Measurements from ENCODE around the gene LRRC51. TPM values are rescaled to one million over a fixed set of nuclear protein-coding genes. Genes with fewer than 3 reads are reported as not detected.
"Not testable (repeated sequence)": the region's sequence is repeated elsewhere in the genome, so short reads cannot be mapped to it uniquely, and the experiment has no call there.

Gene LRRC51
- total RNA-seq, 1 experiment from 2014 or later, result 13.4 TPM

DNA sequence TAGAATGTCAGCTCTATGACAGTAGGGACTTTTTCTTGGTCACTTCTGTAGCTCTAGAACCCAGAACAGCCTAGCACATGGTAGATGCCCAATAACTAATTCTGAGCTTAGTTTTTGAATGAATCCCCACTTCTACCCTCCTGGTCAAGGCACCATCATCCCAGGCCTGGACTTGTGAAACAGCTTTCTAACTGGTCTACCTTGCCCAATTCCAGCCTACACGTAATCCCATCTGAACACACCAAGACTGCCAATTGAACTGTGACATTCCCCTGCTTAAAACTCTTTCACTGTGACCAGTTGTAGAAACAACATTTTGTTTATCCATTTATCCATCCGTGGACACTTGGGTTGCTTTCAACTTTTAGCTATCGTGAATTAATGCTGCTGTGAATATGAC, 48.7 kb downstream of the LRRC51 start:
- Histone ChIP-seq H3K9me3 (ENCODE audit: control insufficient read depth, insufficient read depth, low read depth, low read length) (0 out of 2 replicates have a peak, but pooled peaks cover 7% of the 10 kb centered on the region), H3K36me3 (ENCODE audit: control insufficient read depth, insufficient read depth, low read length) (no peaks in the 10 kb centered on the region), H3K4me3 (ENCODE audit: low read depth in 2 of 2, low read length in 2 of 2) (no peak overlapping the region), H3K27ac (ENCODE audit: low read length) (no peak overlapping the region), H3K27me3 (ENCODE audit: control insufficient read depth, insufficient read depth, low read length) (peaks cover 13% of the 10 kb centered on the region; the same call in 1 of the 2 replicates), H3K4me1 (ENCODE audit: control insufficient read depth, insufficient read depth, low read length) (no peaks in the 10 kb centered on the region)
- intact Hi-C loops (cut with micrococcal nuclease; ENCODE audit: unreplicated experiment), result no loop called here
- ChIA-PET CTCF (no interaction called here), POLR2A (no interaction called here)
- TF ChIP-seq, protein P1, sequence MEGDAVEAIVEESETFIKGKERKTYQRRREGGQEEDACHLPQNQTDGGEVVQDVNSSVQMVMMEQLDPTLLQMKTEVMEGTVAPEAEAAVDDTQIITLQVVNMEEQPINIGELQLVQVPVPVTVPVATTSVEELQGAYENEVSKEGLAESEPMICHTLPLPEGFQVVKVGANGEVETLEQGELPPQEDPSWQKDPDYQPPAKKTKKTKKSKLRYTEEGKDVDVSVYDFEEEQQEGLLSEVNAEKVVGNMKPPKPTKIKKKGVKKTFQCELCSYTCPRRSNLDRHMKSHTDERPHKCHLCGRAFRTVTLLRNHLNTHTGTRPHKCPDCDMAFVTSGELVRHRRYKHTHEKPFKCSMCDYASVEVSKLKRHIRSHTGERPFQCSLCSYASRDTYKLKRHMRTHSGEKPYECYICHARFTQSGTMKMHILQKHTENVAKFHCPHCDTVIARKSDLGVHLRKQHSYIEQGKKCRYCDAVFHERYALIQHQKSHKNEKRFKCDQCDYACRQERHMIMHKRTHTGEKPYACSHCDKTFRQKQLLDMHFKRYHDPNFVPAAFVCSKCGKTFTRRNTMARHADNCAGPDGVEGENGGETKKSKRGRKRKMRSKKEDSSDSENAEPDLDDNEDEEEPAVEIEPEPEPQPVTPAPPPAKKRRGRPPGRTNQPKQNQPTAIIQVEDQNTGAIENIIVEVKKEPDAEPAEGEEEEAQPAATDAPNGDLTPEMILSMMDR (IDR thresholded peaks at IDR 0.05), result no peak
- TF ChIP-seq SIN3A (IDR thresholded peaks at IDR 0.05; ENCODE audit: borderline replicate concordance, insufficient read depth, low read depth, low read length) (no peak), TCF7L2 (IDR thresholded peaks at IDR 0.05; ENCODE audit: low read depth, low read length) (no peak), POLR2AphosphoS5 (IDR thresholded peaks at IDR 0.05; ENCODE audit: low read depth, low read length) (no peak)
- TF ChIP-seq, protein P2, sequence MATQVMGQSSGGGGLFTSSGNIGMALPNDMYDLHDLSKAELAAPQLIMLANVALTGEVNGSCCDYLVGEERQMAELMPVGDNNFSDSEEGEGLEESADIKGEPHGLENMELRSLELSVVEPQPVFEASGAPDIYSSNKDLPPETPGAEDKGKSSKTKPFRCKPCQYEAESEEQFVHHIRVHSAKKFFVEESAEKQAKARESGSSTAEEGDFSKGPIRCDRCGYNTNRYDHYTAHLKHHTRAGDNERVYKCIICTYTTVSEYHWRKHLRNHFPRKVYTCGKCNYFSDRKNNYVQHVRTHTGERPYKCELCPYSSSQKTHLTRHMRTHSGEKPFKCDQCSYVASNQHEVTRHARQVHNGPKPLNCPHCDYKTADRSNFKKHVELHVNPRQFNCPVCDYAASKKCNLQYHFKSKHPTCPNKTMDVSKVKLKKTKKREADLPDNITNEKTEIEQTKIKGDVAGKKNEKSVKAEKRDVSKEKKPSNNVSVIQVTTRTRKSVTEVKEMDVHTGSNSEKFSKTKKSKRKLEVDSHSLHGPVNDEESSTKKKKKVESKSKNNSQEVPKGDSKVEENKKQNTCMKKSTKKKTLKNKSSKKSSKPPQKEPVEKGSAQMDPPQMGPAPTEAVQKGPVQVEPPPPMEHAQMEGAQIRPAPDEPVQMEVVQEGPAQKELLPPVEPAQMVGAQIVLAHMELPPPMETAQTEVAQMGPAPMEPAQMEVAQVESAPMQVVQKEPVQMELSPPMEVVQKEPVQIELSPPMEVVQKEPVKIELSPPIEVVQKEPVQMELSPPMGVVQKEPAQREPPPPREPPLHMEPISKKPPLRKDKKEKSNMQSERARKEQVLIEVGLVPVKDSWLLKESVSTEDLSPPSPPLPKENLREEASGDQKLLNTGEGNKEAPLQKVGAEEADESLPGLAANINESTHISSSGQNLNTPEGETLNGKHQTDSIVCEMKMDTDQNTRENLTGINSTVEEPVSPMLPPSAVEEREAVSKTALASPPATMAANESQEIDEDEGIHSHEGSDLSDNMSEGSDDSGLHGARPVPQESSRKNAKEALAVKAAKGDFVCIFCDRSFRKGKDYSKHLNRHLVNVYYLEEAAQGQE (IDR thresholded peaks at IDR 0.05; ENCODE audit: insufficient read depth in 1 of 2, low read depth in 2 of 2, low read length in 1 of 2), result no peak
- in situ Hi-C loops (cut with HindIII; ENCODE audit: low pct_unique_long_range_greater_than_20kb, low sequenced_read_pairs), result loop anchor here (10.0 kb wide), 1 partner anchor 525 kb away; no protein-coding TSS in a partner anchor
- no TSS peak for BruUV-seq (replicated peaks)
- ATAC-seq (no peak), DNase-seq (ENCODE audit: low read depth, low spot score) (no peak)

DNA sequence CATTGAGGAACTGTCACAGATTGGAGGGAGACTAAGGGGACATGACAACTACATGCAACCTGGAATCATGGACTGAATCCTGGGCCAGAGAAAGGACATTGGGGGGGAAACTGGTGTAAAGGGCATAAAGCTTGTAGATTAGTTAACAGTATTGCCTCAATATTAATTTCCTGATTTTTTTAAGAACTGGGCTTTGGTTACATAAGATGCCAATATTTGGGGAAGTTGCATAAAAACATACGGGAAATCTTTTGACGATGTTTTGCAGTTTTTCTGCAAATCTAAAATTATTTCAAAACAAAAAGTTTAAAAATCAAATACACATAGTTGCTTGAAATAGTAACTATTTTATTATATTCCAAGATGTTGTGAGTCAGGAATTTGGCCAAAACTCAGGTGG, 52.0 kb downstream of the LRRC51 start:
- intact Hi-C loops (cut with micrococcal nuclease; ENCODE audit: unreplicated experiment), result no loop called here
- BruUV-seq (replicated peaks), result no TSS peak
- in situ Hi-C loops (cut with HindIII; ENCODE audit: low pct_unique_long_range_greater_than_20kb, low sequenced_read_pairs), result no loop called here
- POLR2A ChIA-PET, result no interaction called here
- Histone ChIP-seq H3K27me3 (ENCODE audit: control insufficient read depth, insufficient read depth, low read length) (peaks cover 11% of the 10 kb centered on the region; the same call in 1 of the 2 replicates), H3K4me1 (ENCODE audit: control insufficient read depth, insufficient read depth, low read length) (no peaks in the 10 kb centered on the region), H3K4me3 (ENCODE audit: low read depth in 2 of 2, low read length in 2 of 2) (no peak overlapping the region), H3K36me3 (ENCODE audit: control insufficient read depth, insufficient read depth, low read length) (no peaks in the 10 kb centered on the region), H3K9me3 (ENCODE audit: control insufficient read depth, insufficient read depth, low read depth, low read length) (0 out of 2 replicates have a peak, but pooled peaks cover 4% of the 10 kb centered on the region), H3K27ac (ENCODE audit: low read length) (no peak overlapping the region)
- DNase-seq (ENCODE audit: low read depth, low spot score), result no peak
- ATAC-seq, result no peak
- TF ChIP-seq TCF7L2 (IDR thresholded peaks at IDR 0.05; ENCODE audit: low read depth, low read length), result no peak
- TF ChIP-seq, protein P2 (IDR thresholded peaks at IDR 0.05; ENCODE audit: insufficient read depth in 1 of 2, low read depth in 2 of 2, low read length in 1 of 2), result no peak
- no peak for TF ChIP-seq POLR2AphosphoS5 (IDR thresholded peaks at IDR 0.05; ENCODE audit: low read depth, low read length)
- TF ChIP-seq, protein P1 (IDR thresholded peaks at IDR 0.05), result no peak
- TF ChIP-seq SIN3A (IDR thresholded peaks at IDR 0.05; ENCODE audit: borderline replicate concordance, insufficient read depth, low read depth, low read length), result no peak
- CTCF ChIA-PET, result no interaction called here

DNA sequence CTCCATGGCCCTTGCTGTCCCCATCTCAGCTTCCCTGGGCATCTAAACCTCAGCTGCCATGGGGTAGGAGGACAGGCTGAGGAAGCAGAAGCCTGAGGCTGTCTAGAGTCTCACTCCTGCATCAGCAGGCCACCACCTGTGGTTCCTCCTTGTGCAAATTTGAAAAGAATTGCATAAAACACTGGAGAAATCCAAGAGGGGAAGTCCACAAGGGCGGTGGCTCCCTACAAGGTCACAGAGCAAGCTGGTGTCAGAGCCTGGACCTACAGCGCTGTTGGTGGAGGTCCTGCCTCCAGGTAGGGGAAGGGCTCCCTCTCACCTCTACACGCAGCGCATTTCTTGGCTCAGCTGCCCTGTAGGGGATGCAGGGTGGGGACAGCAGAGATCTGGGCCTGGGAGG, 54.8 kb downstream of the LRRC51 start, which contains the start of gene FOLR3:
Gene FOLR3, plus strand, starts transcription at position 253 of the 400 bp plus-strand sequence. CDS start 228 bp downstream, outside the sequence.
- in situ Hi-C loops (cut with HindIII; ENCODE audit: low pct_unique_long_range_greater_than_20kb, low sequenced_read_pairs); H3K4me3 ChIP-seq (ENCODE audit: low read depth in 2 of 2, low read length in 2 of 2); H3K9me3 ChIP-seq (ENCODE audit: control insufficient read depth, insufficient read depth, low read depth, low read length); CTCF ChIA-PET; H3K27me3 ChIP-seq (ENCODE audit: control insufficient read depth, insufficient read depth, low read length); H3K36me3 ChIP-seq (ENCODE audit: control insufficient read depth, insufficient read depth, low read length); H3K4me1 ChIP-seq (ENCODE audit: control insufficient read depth, insufficient read depth, low read length); DNase-seq (ENCODE audit: low read depth, low spot score); intact Hi-C loops (cut with micrococcal nuclease; ENCODE audit: unreplicated experiment); ATAC-seq; BruUV-seq (replicated peaks); H3K27ac ChIP-seq (ENCODE audit: low read length): not testable (repeated sequence)
- POLR2A ChIA-PET, result interaction anchor here (0.7 kb wide), 1 partner anchor 19 kb away, joined by 3 read pairs; no protein-coding TSS in a partner anchor
